ENCODE results near the gene BNIP5.

Gene BNIP5

GRCh38 chr6:36297051-36297450 is 39.6 kb downstream of the BNIP5 start:
- Histone ChIP-seq H3K4me3 (ENCODE audit: low read length, poor library complexity, severe bottlenecking) (no peak overlapping the region), H3K79me2 (ENCODE audit: insufficient read depth, low read length) (no peaks in the 10 kb centered on the region), H3K9ac (ENCODE audit: low read depth, low read length, poor library complexity, severe bottlenecking) (no peak overlapping the region), H3K4me1 (ENCODE audit: insufficient read depth, low read length, poor library complexity, severe bottlenecking) (no peaks in the 10 kb centered on the region), H3F3A (ENCODE audit: low read depth) (no peaks in the 10 kb centered on the region), H3K4me2 (ENCODE audit: low read depth, low read length, poor library complexity, severe bottlenecking) (no peak overlapping the region), H4K20me1 (ENCODE audit: insufficient read depth, low read length, poor library complexity, severe bottlenecking) (no peaks in the 10 kb centered on the region), H3K36me3 (ENCODE audit: insufficient read depth, low read length) (no peaks in the 10 kb centered on the region), H2AFZ (ENCODE audit: low read length) (no peak overlapping the region), H3K27me3 (ENCODE audit: insufficient read depth, low read length, poor library complexity, severe bottlenecking) (no peaks in the 10 kb centered on the region), H3K9me2 (replicated peaks; ENCODE audit: low read depth, low read length) (no peaks in the 10 kb centered on the region), H3K9me3 (ENCODE audit: insufficient read depth, low read depth, low read length) (no peaks in the 10 kb centered on the region)
- TF ChIP-seq EZH2phosphoT487 (IDR thresholded peaks at IDR 0.05; ENCODE audit: borderline replicate concordance) (no peak), CTCF (conservative IDR thresholded peaks at IDR 0.05; ENCODE audit: low read length) (no peak)

- no peaks in the 10 kb centered on the region for H3K79me2 ChIP-seq (ENCODE audit: insufficient read depth, low read length)
- no peak overlapping the region for H3K4me3 ChIP-seq (ENCODE audit: low read length, poor library complexity, severe bottlenecking)
- no peaks in the 10 kb centered on the region for H4K20me1 ChIP-seq (ENCODE audit: insufficient read depth, low read length, poor library complexity, severe bottlenecking)
- H3K36me3 ChIP-seq (ENCODE audit: insufficient read depth, low read length) = no peaks in the 10 kb centered on the region
- no peak overlapping the region for H3K9ac ChIP-seq (ENCODE audit: low read depth, low read length, poor library complexity, severe bottlenecking)
- no peak overlapping the region for H3K4me2 ChIP-seq (ENCODE audit: low read depth, low read length, poor library complexity, severe bottlenecking)
- TF ChIP-seq EZH2phosphoT487 (IDR thresholded peaks at IDR 0.05; ENCODE audit: borderline replicate concordance) (no peak), CTCF (conservative IDR thresholded peaks at IDR 0.05; ENCODE audit: low read length) (no peak)
- no peaks in the 10 kb centered on the region for H3F3A ChIP-seq (ENCODE audit: low read depth)
- H3K9me3 ChIP-seq (ENCODE audit: insufficient read depth, low read depth, low read length) = no peaks in the 10 kb centered on the region
- H3K27me3 ChIP-seq (ENCODE audit: insufficient read depth, low read length, poor library complexity, severe bottlenecking) = no peaks in the 10 kb centered on the region
- H3K9me2 ChIP-seq (replicated peaks; ENCODE audit: low read depth, low read length) = no peaks in the 10 kb centered on the region
- H3K4me1 ChIP-seq (ENCODE audit: insufficient read depth, low read length, poor library complexity, severe bottlenecking) = no peaks in the 10 kb centered on the region
- H2AFZ ChIP-seq (ENCODE audit: low read length) = no peak overlapping the region
Measured at GRCh38 chr6:36296240-36296639, 40.4 kb downstream of the BNIP5 start.

GRCh38 chr6:36292170-36292569 is 44.5 kb downstream of the BNIP5 start:
- TF ChIP-seq CTCF (conservative IDR thresholded peaks at IDR 0.05; ENCODE audit: low read length) (no peak), EZH2phosphoT487 (IDR thresholded peaks at IDR 0.05; ENCODE audit: borderline replicate concordance) (no peak)
- Histone ChIP-seq H3K4me3 (ENCODE audit: low read length, poor library complexity, severe bottlenecking) (no peak overlapping the region), H4K20me1 (ENCODE audit: insufficient read depth, low read length, poor library complexity, severe bottlenecking) (no peaks in the 10 kb centered on the region), H3K27me3 (ENCODE audit: insufficient read depth, low read length, poor library complexity, severe bottlenecking) (no peaks in the 10 kb centered on the region), H3K9me2 (replicated peaks; ENCODE audit: low read depth, low read length) (no peaks in the 10 kb centered on the region), H2AFZ (ENCODE audit: low read length) (no peak overlapping the region), H3K9me3 (ENCODE audit: insufficient read depth, low read depth, low read length) (no peaks in the 10 kb centered on the region), H3K4me2 (ENCODE audit: low read depth, low read length, poor library complexity, severe bottlenecking) (no peak overlapping the region), H3K79me2 (ENCODE audit: insufficient read depth, low read length) (no peaks in the 10 kb centered on the region), H3F3A (ENCODE audit: low read depth) (no peaks in the 10 kb centered on the region), H3K9ac (ENCODE audit: low read depth, low read length, poor library complexity, severe bottlenecking) (no peak overlapping the region), H3K4me1 (ENCODE audit: insufficient read depth, low read length, poor library complexity, severe bottlenecking) (peaks cover 9% of the 10 kb centered on the region), H3K36me3 (ENCODE audit: insufficient read depth, low read length) (no peaks in the 10 kb centered on the region)
